PC-9 (cell line): ENCODE results near the gene ZNF358. TPM values are rescaled to one million over a fixed set of nuclear protein-coding genes. Genes with fewer than 3 reads are reported as not detected.
A peak's percentile ranks its signal among the peaks of the same experiment; 100 is the strongest.

ENCODE experiments used
- BruUV-seq: library from RNA; stranded (reverse); fragments of 400-500 nt; replicated peaks from 2 replicates; lab custom pipeline; 2021; lab: Mats Ljungman, UMichigan
- CTCF ChIA-PET: fragments of 300-600 bp; sonication (Branson Sonifier 250); formaldehyde crosslinking; loops from one replicate; lab custom pipeline; 2022; ENCODE audit warnings: antibody characterized with exemption; lab: Charles Lee
- POLR2A ChIA-PET: fragments of 300-600 bp; sonication (Branson Sonifier 250); formaldehyde crosslinking; loops from one replicate; lab custom pipeline; 2022; ENCODE audit warnings: antibody characterized with exemption; ENCODE audit not compliant: unreplicated experiment; lab: Charles Lee
- DNase-seq, 2 experiments: peaks; one replicate each; pipeline versions ENCODE4 v3.0.0 to v3.0.0-alpha.2; 2015 to 2022; ENCODE audit warnings: mixed read lengths in 1 of 2
- H2AFZ ChIP-seq: fragments of 200-600 bp; sonication (generic); 2 replicates; pipeline ENCODE4 v1.8.1; 2017; ENCODE audit warnings: antibody characterized with exemption
- H3F3A ChIP-seq: fragments of 200-600 bp; sonication (generic); 2 replicates; pipeline ENCODE4 v1.8.1; 2017; ENCODE audit warnings: antibody characterized with exemption, mild to moderate bottlenecking, low read depth; ENCODE audit not compliant: insufficient read depth
- H3K27ac ChIP-seq: fragments of 200-600 bp; sonication (generic); 2 replicates; pipeline ENCODE4 v1.6.1; 2016; ENCODE audit warnings: mixed run types
- H3K27me3 ChIP-seq: fragments of 200-600 bp; sonication (generic); 2 replicates; pipeline ENCODE4 v1.6.1; 2016; ENCODE audit warnings: low read depth, mixed run types; ENCODE audit not compliant: insufficient read depth
- H3K36me3 ChIP-seq: fragments of 200-600 bp; sonication (generic); 2 replicates; pipeline ENCODE4 v1.6.1; 2016; ENCODE audit warnings: low read depth, mixed run types
- H3K4me1 ChIP-seq: fragments of 200-600 bp; sonication (generic); replicated peaks from 2 replicates; pipeline ENCODE4 v1.6.1; 2016; ENCODE audit warnings: mixed run types; ENCODE audit not compliant: insufficient read depth
- H3K4me2 ChIP-seq: fragments of 200-600 bp; sonication (generic); 2 replicates; pipeline ENCODE4 v1.6.1; 2017; ENCODE audit warnings: mixed run types
- H3K4me3 ChIP-seq: fragments of 200-600 bp; sonication (generic); 2 replicates; pipeline ENCODE4 v1.6.1; 2016; ENCODE audit warnings: mixed run types
- H3K79me2 ChIP-seq: fragments of 200-600 bp; sonication (generic); 2 replicates; pipeline ENCODE4 v1.6.1; 2017; ENCODE audit warnings: low read depth, mixed run types
- H3K9me2 ChIP-seq: fragments of 200-600 bp; sonication (generic); 2 replicates; pipeline ENCODE4 v1.8.1; 2017; ENCODE audit warnings: mild to moderate bottlenecking; ENCODE audit not compliant: insufficient read depth
- H3K9me3 ChIP-seq: fragments of 200-600 bp; sonication (generic); 2 replicates; pipeline ENCODE4 v1.8.1; 2016; ENCODE audit warnings: low read depth; ENCODE audit not compliant: insufficient read depth
- H4K20me1 ChIP-seq: fragments of 200-600 bp; sonication (generic); 2 replicates; pipeline ENCODE4 v1.8.1; 2017; ENCODE audit not compliant: insufficient read depth
- EZH2 ChIP-seq: fragments of 200-600 bp; sonication (generic); IDR thresholded peaks from 2 replicates; pipeline ENCODE4 v1.8.0; 2017; ENCODE audit warnings: antibody characterized with exemption, low read depth
- intact Hi-C: fragments of 100-400 bp; cut with micrococcal nuclease; formaldehyde crosslinking; loops from one replicate; pipeline ENCODE4 v1.10.0; 2022; ENCODE audit not compliant: unreplicated experiment
- total RNA-seq: library from RNA; stranded (reverse); gene quantifications from 2 replicates; pipeline ENCODE4 v1.2.3, GENCODE V29; 2021
- TF ChIP-seq, protein P1 (sequence below): fragments of 200-600 bp; sonication (generic); conservative IDR thresholded peaks from 2 replicates; pipeline ENCODE4 v1.6.1; 2017; ENCODE audit warnings: mixed run types, antibody characterized with exemption, mild to moderate bottlenecking, moderate library complexity

Gene ZNF358
- total RNA-seq, 1 experiment from 2014 or later = 60.7 TPM

DNA sequence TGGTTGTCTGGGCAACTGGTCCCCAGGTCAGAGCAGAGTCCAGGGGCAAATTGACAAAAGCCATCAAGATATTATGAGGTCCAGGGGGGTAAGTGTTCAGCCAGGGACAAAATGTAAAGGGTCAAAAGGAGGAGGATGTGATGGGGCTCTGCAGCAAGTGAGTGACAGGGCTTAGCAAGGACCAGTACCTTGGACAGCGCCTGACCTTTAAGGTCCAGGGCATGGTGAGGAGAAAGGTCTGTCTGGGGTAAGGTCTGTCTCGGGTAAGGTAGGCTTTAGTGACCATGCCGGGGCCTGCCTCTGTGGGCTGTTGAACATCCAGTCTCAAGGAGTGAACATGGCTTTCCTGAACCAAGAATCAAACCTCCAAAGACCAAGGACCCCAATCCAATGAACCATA is 6.3 kb upstream of the ZNF358 start:
- TF ChIP-seq, protein P1, sequence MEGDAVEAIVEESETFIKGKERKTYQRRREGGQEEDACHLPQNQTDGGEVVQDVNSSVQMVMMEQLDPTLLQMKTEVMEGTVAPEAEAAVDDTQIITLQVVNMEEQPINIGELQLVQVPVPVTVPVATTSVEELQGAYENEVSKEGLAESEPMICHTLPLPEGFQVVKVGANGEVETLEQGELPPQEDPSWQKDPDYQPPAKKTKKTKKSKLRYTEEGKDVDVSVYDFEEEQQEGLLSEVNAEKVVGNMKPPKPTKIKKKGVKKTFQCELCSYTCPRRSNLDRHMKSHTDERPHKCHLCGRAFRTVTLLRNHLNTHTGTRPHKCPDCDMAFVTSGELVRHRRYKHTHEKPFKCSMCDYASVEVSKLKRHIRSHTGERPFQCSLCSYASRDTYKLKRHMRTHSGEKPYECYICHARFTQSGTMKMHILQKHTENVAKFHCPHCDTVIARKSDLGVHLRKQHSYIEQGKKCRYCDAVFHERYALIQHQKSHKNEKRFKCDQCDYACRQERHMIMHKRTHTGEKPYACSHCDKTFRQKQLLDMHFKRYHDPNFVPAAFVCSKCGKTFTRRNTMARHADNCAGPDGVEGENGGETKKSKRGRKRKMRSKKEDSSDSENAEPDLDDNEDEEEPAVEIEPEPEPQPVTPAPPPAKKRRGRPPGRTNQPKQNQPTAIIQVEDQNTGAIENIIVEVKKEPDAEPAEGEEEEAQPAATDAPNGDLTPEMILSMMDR = no peak
- no peak for TF ChIP-seq EZH2
- Histone ChIP-seq H3K9me2 (no peaks in the 10 kb centered on the region), H3K27me3 (no peaks in the 10 kb centered on the region), H3K4me2 (no peak overlapping the region), H3K4me1 (peaks cover 34% of the 10 kb centered on the region), H3K79me2 (no peaks in the 10 kb centered on the region), H3K27ac (no peak overlapping the region), H3K9me3 (no peaks in the 10 kb centered on the region), H3K36me3 (no peaks in the 10 kb centered on the region), H4K20me1 (no peaks in the 10 kb centered on the region), H3F3A (peaks cover 26% of the 10 kb centered on the region), H3K4me3 (no peak overlapping the region), H2AFZ (no peak overlapping the region)
- DNase-seq = no peak
- POLR2A ChIA-PET = no interaction called here
- CTCF ChIA-PET = no interaction called here
- intact Hi-C loops = loop anchor here (5.0 kb wide), 1 partner anchor 112 kb away; no protein-coding TSS in a partner anchor
- no TSS peak for BruUV-seq

DNA sequence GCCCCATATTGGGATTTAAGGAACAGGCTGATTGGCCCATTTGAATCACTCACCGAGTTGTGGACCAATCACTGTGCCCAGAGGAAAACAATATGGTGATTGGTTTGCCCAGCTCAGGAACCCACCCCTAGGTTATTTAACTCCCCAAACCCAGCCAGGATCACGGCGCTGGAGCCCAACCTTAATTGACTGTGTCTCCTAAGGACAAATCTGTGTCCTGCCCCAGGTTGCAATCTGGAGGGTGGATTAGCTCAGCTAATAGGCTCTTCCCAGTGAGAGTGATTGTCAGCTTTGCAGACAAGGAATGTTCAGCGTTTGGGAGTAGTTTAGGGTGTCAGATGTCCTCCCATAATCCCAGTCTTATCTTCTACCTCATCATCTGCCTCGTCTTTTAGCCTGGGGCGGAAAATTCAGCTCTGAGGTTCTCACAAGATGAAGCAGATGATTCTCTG is 3.5 kb upstream of the ZNF358 start:
- Histone ChIP-seq H3K36me3 (no peaks in the 10 kb centered on the region), H3K4me2 (no peak overlapping the region), H3K27me3 (no peaks in the 10 kb centered on the region), H3K4me1 (peaks cover 29% of the 10 kb centered on the region), H3K9me2 (no peaks in the 10 kb centered on the region), H3K79me2 (peaks cover 9% of the 10 kb centered on the region; the same call in 1 of the 2 replicates), H3K9me3 (no peaks in the 10 kb centered on the region), H2AFZ (no peak overlapping the region), H3K4me3 (no peak overlapping the region), H3K27ac (peak overlapping the region; percentile 28), H3F3A (peaks cover 23% of the 10 kb centered on the region), H4K20me1 (no peaks in the 10 kb centered on the region)
- intact Hi-C loops = no loop called here
- TF ChIP-seq, protein P1 = no peak
- no peak for TF ChIP-seq EZH2
- CTCF ChIA-PET = interaction anchor here (0.6 kb wide), 1 partner anchor 132 kb away, joined by 8 read pairs; no protein-coding TSS in a partner anchor
- BruUV-seq = no TSS peak
- DNase-seq = peak in 1 of 2 experiments; percentile 45
- POLR2A ChIA-PET = no interaction called here

DNA sequence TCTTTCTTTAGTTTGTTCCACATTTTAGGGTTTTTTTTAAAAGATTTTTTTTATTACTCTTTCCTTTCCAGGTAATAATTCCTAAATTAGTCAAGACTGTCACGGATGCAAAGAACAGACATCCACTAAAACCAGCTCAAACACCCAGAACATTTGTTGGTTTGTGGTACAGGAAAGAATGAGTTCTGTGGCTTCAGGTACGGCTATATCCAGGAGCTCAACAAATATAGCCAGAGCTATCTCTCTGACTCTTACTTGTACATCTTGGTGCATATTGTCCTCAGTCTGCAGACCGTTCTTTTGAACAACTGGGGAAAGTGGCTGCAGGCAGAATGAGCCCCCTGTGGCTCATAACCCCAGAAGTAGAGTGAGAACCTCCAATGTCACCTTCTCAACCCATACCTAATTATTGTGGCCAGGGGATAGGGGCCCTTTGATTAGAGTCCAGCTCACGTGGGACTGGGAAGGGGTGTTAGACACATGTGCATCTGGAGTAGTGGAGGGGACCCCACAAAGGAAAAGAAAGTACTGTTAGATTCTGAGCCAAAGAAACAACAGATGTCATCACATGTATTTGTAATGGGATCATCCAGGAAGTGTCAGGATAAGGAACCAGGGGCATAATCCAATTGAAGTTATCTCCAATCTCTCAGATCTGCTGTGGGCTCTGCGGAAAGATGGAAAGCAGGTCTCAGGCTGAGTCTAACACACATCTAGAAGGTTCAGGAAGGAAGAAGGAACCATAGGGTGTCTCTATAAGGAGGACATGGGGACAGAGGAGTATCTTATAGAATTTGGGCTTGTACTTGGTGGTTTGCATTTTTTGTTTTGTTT is 1.9 kb upstream of the ZNF358 start:
- no peaks in the 10 kb centered on the region for H3K27me3 ChIP-seq
- no peak overlapping the region for H3K4me3 ChIP-seq
- no peak for DNase-seq
- intact Hi-C loops = no loop called here
- H3F3A ChIP-seq = peaks cover 29% of the 10 kb centered on the region
- CTCF ChIA-PET = no interaction called here
- H3K9me2 ChIP-seq = no peaks in the 10 kb centered on the region
- TF ChIP-seq, protein P1 = no peak
- BruUV-seq = no TSS peak
- H3K4me1 ChIP-seq = peaks cover 19% of the 10 kb centered on the region
- no peaks in the 10 kb centered on the region for H3K9me3 ChIP-seq
- peaks cover 9% of the 10 kb centered on the region; the same call in 1 of the 2 replicates for H3K79me2 ChIP-seq
- H3K4me2 ChIP-seq = no peak overlapping the region
- H2AFZ ChIP-seq = no peak overlapping the region
- H3K36me3 ChIP-seq = no peaks in the 10 kb centered on the region
- no peaks in the 10 kb centered on the region for H4K20me1 ChIP-seq
- POLR2A ChIA-PET = no interaction called here
- H3K27ac ChIP-seq = no peak overlapping the region
